ENCODE data around the gene FNDC10. TPM values are rescaled to one million over a fixed set of nuclear protein-coding genes. Genes with fewer than 3 reads are reported as not detected.

FNDC10 gene
- total and polyA plus RNA-seq, 9 of the 15 experiments (the other 6 are each of a cell fraction or from before 2014, with no cell fraction given), result 0.08 to 6.3 (median 1.6) TPM

GRCh38 chr1:1591452-1591851, 8.5 kb downstream of the FNDC10 start:
- in situ Hi-C loops (cut with MboI), result no loop called here
- no peak for TF ChIP-seq ZNF764 (CRISPR knock-in tag; IDR thresholded peaks at IDR 0.05; ENCODE audit: low read depth)
- TF ChIP-seq ARNT (IDR thresholded peaks at IDR 0.05), result no peak
- TF ChIP-seq SRF (CRISPR knock-in tag; IDR thresholded peaks at IDR 0.05), result peak in 1 of 2 experiments; percentile 49; a peak in 1 of 4 replicates
- no peak for TF ChIP-seq GATAD2B (IDR thresholded peaks at IDR 0.05; ENCODE audit: borderline replicate concordance)
- FAIRE-seq (no peak), DNase-seq (ENCODE audit: extremely low read depth in 1 of 4, low spot score in 3 of 4) (no peak), ATAC-seq (no peak)
- Histone ChIP-seq H3K4me2 (ENCODE audit: insufficient read depth, low read length) (no peak overlapping the region), H3K9me1 (ENCODE audit: control insufficient read depth, insufficient read depth, low read length) (no peaks in the 10 kb centered on the region), H3K79me2 (ENCODE audit: control insufficient read depth, insufficient read depth, low read length) (no peaks in the 10 kb centered on the region), H3K27me3 (ENCODE audit: control insufficient read depth in 2 of 2, insufficient read depth in 2 of 2, low read length in 2 of 2) (no peaks in the 10 kb centered on the region), H3K27ac (ENCODE audit: extremely low read depth, low read depth, low read length) (no peak overlapping the region), H3K9ac (ENCODE audit: insufficient read depth in 1 of 2, low read depth in 2 of 2, low read length in 2 of 2) (no peak overlapping the region), H3K9me3 (replicated peaks; ENCODE audit: control insufficient read depth, insufficient read depth, low read depth, low read length) (peaks cover 2% of the 10 kb centered on the region; the same call in 1 of the 2 replicates), H3K4me3 (no peak overlapping the region), H2AFZ (ENCODE audit: low read depth, low read length) (peak overlapping the region; percentile 47), H3K4me1 (replicated peaks in 1 of 2; ENCODE audit: control insufficient read depth in 2 of 2, insufficient read depth in 2 of 2, low read length in 2 of 2) (peaks cover 0 to 22% of the 10 kb centered on the region in 2 experiments; a peak in 2 of 5 replicates), H3K36me3 (ENCODE audit: control insufficient read depth, insufficient read depth, low read length) (no peaks in the 10 kb centered on the region), H4K20me1 (replicated peaks; ENCODE audit: control insufficient read depth, insufficient read depth, low read length) (no peaks in the 10 kb centered on the region)
- ChIA-PET POLR2A (interaction anchor here (0.6 to 1.2 kb wide), 5 partner anchors 13 to 319 kb away, joined by 3 to 4 read pairs (median 3); no protein-coding TSS in a partner anchor), CTCF (ENCODE audit: low intra/inter-chr PET ratio) (no interaction called here)
- no TSS peak for BruUV-seq (replicated peaks)
- WGBS (ENCODE audit: insufficient coverage, low coverage, missing lambda C conversion rate), result 69% methylated on average over 11 of the region's 13 CpGs
- intact Hi-C loops (cut with micrococcal nuclease), result no loop called here

DNA sequence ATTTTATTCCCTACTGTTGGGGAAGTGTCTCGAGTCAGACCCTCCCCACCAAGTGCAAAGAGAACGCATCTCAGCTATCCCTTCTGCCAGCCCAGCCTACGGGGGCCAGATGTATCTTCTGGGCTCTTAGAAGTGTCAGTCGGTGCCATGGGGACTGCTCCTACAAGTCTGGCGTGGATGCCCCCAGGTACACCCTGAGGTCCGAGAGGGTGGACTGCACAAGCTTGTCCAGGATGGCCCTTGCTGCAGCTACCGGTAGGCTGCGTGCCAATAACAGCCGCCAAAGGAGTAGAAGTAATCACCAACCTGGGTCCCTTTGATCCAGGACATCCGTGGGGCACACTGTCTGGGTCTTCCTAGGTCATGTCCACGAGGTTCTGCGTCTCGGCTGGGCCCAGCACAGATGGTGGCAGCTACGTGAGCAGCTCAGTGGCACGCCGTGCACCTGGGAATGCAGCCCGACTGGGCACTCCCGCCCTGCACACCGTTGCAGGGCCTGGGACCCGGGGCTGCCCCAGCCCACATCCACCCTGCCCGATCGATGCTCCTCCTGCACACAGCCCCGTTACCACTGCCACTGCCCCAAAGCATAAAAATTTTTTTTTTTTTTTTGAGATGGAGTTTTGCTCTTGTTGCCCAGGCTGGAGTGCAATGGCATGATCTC, 16.5 kb downstream of the FNDC10 start:
- Histone ChIP-seq H3K27me3 (ENCODE audit: control insufficient read depth in 2 of 2, insufficient read depth in 2 of 2, low read length in 2 of 2) (peaks cover 11 to 22% of the 10 kb centered on the region in 2 experiments; a peak in 4 of 5 replicates), H3K79me2 (ENCODE audit: control insufficient read depth, insufficient read depth, low read length) (no peaks in the 10 kb centered on the region), H3K9ac (ENCODE audit: insufficient read depth in 1 of 2, low read depth in 2 of 2, low read length in 2 of 2) (0 out of 4 replicates have a peak overlapping the region, but pooled peaks of 1 of the 2 experiments have one; percentile 75), H3K36me3 (ENCODE audit: control insufficient read depth, insufficient read depth, low read length) (no peaks in the 10 kb centered on the region), H3K4me3 (no peak overlapping the region), H3K4me2 (ENCODE audit: insufficient read depth, low read length) (0 out of 2 replicates have a peak overlapping the region, but pooled peaks have one; percentile 6), H3K27ac (ENCODE audit: extremely low read depth, low read depth, low read length) (no peak overlapping the region), H3K9me1 (ENCODE audit: control insufficient read depth, insufficient read depth, low read length) (no peaks in the 10 kb centered on the region), H4K20me1 (replicated peaks; ENCODE audit: control insufficient read depth, insufficient read depth, low read length) (no peaks in the 10 kb centered on the region), H3K4me1 (replicated peaks in 1 of 2; ENCODE audit: control insufficient read depth in 2 of 2, insufficient read depth in 2 of 2, low read length in 2 of 2) (peaks cover 4 to 18% of the 10 kb centered on the region in 2 experiments; a peak in 4 of 5 replicates), H3K9me3 (replicated peaks; ENCODE audit: control insufficient read depth, insufficient read depth, low read depth, low read length) (no peaks in the 10 kb centered on the region), H2AFZ (ENCODE audit: low read depth, low read length) (no peak overlapping the region)
- in situ Hi-C loops (cut with MboI) (no loop called here), intact Hi-C loops (cut with micrococcal nuclease) (no loop called here)
- BruUV-seq (replicated peaks), result no TSS peak
- DNase-seq (ENCODE audit: extremely low read depth in 1 of 4, low spot score in 3 of 4), result no peak
- 17% methylated on average over 23 of the region's 23 CpGs for WGBS (ENCODE audit: insufficient coverage, low coverage, missing lambda C conversion rate)
- FAIRE-seq, result no peak
- CTCF ChIA-PET (ENCODE audit: low intra/inter-chr PET ratio), result no interaction called here
- POLR2A ChIA-PET, result interaction anchor here (0.6 to 0.9 kb wide), 4 partner anchors 10 to 95 kb away, joined by 3 to 4 read pairs (median 3); no protein-coding TSS in a partner anchor
- ATAC-seq, result no peak
- TF ChIP-seq, protein P1, sequence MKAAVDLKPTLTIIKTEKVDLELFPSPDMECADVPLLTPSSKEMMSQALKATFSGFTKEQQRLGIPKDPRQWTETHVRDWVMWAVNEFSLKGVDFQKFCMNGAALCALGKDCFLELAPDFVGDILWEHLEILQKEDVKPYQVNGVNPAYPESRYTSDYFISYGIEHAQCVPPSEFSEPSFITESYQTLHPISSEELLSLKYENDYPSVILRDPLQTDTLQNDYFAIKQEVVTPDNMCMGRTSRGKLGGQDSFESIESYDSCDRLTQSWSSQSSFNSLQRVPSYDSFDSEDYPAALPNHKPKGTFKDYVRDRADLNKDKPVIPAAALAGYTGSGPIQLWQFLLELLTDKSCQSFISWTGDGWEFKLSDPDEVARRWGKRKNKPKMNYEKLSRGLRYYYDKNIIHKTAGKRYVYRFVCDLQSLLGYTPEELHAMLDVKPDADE (conservative IDR thresholded peaks at IDR 0.05; ENCODE audit: control insufficient read depth, low read depth, low read length), result no peak
- TF ChIP-seq ZKSCAN8 (CRISPR knock-in tag; IDR thresholded peaks at IDR 0.05) (no peak), ZNF23 (CRISPR knock-in tag; IDR thresholded peaks at IDR 0.05) (no peak), EWSR1 (IDR thresholded peaks at IDR 0.05; ENCODE audit: borderline replicate concordance, low read depth, partially characterized antibody) (no peak), NFXL1 (CRISPR knock-in tag; IDR thresholded peaks at IDR 0.05) (no peak)
- TF ChIP-seq, protein P2, sequence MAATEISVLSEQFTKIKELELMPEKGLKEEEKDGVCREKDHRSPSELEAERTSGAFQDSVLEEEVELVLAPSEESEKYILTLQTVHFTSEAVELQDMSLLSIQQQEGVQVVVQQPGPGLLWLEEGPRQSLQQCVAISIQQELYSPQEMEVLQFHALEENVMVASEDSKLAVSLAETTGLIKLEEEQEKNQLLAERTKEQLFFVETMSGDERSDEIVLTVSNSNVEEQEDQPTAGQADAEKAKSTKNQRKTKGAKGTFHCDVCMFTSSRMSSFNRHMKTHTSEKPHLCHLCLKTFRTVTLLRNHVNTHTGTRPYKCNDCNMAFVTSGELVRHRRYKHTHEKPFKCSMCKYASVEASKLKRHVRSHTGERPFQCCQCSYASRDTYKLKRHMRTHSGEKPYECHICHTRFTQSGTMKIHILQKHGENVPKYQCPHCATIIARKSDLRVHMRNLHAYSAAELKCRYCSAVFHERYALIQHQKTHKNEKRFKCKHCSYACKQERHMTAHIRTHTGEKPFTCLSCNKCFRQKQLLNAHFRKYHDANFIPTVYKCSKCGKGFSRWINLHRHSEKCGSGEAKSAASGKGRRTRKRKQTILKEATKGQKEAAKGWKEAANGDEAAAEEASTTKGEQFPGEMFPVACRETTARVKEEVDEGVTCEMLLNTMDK (IDR thresholded peaks at IDR 0.05; ENCODE audit: borderline replicate concordance, insufficient read depth, low read depth, low read length, poor library complexity, severe bottlenecking), result no peak

All from K562 (cell line).